ACC112 (cell line): ENCODE results near the gene PTPRM.

ENCODE experiments used
- H2AFZ ChIP-seq: fragments of 200-600 bp; sonication (generic); one replicate; pipeline ENCODE4 v1.6.0; 2017; ENCODE audit warnings: antibody characterized with exemption, low read length; ENCODE audit not compliant: unreplicated experiment
- H3K27ac ChIP-seq: fragments of 200-600 bp; sonication (generic); 2 replicates; pipeline ENCODE4 v1.5.1; 2014; ENCODE audit warnings: low read depth, mild to moderate bottlenecking, antibody characterized with exemption, low read length, moderate library complexity
- H3K27me3 ChIP-seq: fragments of 200-600 bp; sonication (generic); 2 replicates; pipeline ENCODE4 v1.6.1; 2014; ENCODE audit warnings: mild to moderate bottlenecking, antibody characterized with exemption, low read length, moderate library complexity, mixed read lengths; ENCODE audit not compliant: insufficient read depth
- H3K36me3 ChIP-seq: fragments of 200-600 bp; sonication (generic); 2 replicates; pipeline ENCODE4 v1.6.1; 2016; ENCODE audit warnings: mild to moderate bottlenecking, antibody characterized with exemption, low read length, moderate library complexity, mixed read lengths; ENCODE audit not compliant: insufficient read depth
- H3K4me1 ChIP-seq: fragments of 200-600 bp; sonication (generic); one replicate; pipeline ENCODE4 v1.6.1; 2016; ENCODE audit warnings: low read length, mixed read lengths; ENCODE audit not compliant: insufficient read depth, unreplicated experiment, control insufficient read depth
- H3K4me3 ChIP-seq: fragments of 200-600 bp; sonication (generic); 2 replicates; pipeline ENCODE4 v1.5.1; 2014; ENCODE audit warnings: mild to moderate bottlenecking, low read depth, low read length
- H3K79me2 ChIP-seq: fragments of 200-600 bp; sonication (generic); one replicate; pipeline ENCODE4 v1.6.0; 2016; ENCODE audit warnings: low read length; ENCODE audit not compliant: control insufficient read depth, unreplicated experiment, insufficient read depth

The PTPRM gene

DNA sequence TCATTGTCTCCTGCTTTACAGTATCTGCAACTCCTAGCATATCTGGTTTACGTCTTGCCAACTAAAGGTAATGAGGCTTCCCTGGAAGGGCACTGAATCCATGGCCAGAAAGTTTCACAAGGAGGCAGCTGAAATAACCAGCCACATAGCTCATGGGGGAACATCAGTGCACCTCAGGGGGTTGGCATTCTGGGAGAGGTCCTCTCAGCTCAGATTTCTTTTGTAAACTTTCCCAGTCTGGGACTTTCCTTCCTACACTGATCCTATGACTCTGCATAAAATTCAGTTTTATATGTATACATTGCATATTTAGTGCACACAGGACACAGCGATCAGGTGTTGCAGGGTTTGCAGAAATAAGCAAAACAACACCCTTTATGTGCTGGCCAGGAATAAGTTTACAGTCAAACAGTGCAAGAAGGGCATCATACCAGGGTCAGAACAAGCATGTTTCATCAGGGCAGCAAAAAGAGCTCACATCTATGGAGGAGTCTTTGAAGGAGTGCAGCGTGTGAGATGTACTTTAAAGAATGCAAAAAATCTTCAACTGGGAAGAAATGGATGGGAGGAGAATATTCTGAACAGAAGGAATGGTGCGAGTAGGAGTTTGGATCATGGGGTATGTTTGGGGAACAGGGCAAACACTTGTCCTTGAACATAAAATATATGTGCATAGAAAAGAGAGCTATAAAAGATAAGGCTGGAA lies 801.5 kb downstream of the PTPRM start:
- H3K79me2 ChIP-seq, result no peaks in the 10 kb centered on the region
- H3K4me3 ChIP-seq, result no peak overlapping the region
- H3K27ac ChIP-seq, result no peak overlapping the region
- peaks cover 16% of the 10 kb centered on the region for H3K4me1 ChIP-seq
- H3K36me3 ChIP-seq, result no peaks in the 10 kb centered on the region
- H3K27me3 ChIP-seq, result no peaks in the 10 kb centered on the region
- no peak overlapping the region for H2AFZ ChIP-seq

DNA sequence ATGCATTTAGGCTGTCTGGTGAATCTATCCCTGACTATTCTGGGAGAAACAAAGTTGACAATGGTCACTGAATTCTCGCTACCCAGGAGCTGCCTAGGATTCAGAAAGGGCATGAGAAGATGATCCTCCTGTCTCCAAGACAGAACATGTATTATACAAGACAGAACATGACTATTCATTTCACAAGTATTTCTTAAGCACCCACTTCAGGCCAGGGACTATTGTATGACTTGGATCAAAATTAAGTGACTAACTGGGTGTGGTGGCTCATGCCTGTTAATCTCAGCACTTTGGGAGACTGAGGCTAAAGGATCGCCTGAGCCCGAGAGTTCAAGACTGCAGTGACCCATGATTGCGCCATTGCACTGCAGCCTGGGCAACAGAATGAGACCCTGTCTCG lies 806.4 kb downstream of the PTPRM start:
- peaks cover 20% of the 10 kb centered on the region for H3K4me1 ChIP-seq
- no peaks in the 10 kb centered on the region for H3K27me3 ChIP-seq
- H3K27ac ChIP-seq, result peak overlapping the region; percentile 36
- no peak overlapping the region for H3K4me3 ChIP-seq
- H3K36me3 ChIP-seq, result no peaks in the 10 kb centered on the region
- H2AFZ ChIP-seq, result no peak overlapping the region
- no peaks in the 10 kb centered on the region for H3K79me2 ChIP-seq

DNA sequence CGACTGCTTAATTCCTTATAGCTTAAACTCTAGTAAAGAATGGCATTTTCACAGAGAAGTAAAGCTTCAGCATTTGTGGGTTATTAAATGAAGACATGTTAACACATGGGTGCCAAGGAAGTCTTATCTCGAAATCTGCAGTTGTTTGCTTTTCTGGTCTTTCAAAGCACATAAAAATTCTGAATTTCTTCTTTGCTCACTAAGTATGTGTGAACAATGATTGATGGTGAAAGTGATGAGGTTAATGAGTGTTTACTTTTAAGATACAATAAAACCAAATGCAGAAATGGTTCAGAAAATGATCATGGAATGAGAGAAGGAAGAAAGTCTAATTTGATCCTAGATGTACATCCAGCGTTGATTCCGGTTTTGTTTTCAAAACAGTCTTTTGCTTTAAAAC lies 807.6 kb downstream of the PTPRM start:
- Histone ChIP-seq H3K27ac (no peak overlapping the region), H3K4me1 (peaks cover 20% of the 10 kb centered on the region), H2AFZ (no peak overlapping the region), H3K79me2 (no peaks in the 10 kb centered on the region), H3K4me3 (no peak overlapping the region), H3K27me3 (no peaks in the 10 kb centered on the region), H3K36me3 (no peaks in the 10 kb centered on the region)

DNA sequence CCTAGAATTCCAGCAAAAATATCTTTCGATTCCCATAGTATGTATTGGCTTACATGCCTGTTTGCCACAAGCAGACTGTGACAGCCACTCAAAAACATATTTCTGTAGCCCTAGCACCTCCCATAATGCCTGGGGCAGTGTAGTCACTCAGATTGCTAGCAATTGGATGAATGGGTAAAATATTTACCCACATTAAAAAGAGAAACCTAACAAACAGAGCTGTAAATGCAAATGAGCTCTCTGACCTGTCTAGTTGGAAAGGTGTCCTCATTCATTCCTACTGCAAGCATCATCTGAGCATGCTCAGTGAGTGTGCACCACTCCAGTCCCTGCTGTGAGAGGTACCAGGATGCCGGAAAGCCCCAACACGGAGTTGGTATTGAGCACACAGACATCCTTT lies 808.1 kb downstream of the PTPRM start:
- Histone ChIP-seq H3K27ac (no peak overlapping the region), H2AFZ (no peak overlapping the region), H3K4me3 (no peak overlapping the region), H3K27me3 (no peaks in the 10 kb centered on the region), H3K79me2 (no peaks in the 10 kb centered on the region), H3K36me3 (no peaks in the 10 kb centered on the region), H3K4me1 (peaks cover 20% of the 10 kb centered on the region)

DNA sequence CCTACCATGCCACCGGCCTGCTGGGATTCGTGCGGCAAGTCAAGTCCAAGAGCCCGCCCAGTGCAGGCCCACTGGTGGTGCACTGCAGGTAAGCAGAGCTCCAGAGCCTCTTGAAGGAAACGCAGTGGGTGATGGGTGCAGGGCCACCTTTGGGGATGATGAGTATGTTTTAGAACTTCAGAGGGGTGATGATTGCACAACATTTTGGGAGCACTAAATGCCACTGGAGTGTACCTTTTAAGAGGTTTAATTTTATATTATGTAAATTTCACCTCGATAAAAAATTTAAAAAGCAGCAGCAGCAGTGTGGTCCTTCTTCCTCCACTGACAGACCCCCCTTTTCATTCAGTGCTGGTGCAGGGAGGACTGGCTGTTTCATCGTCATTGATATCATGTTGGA lies 809.0 kb downstream of the PTPRM start:
- peaks cover 15% of the 10 kb centered on the region for H3K4me1 ChIP-seq
- no peaks in the 10 kb centered on the region for H3K79me2 ChIP-seq
- H3K4me3 ChIP-seq, result no peak overlapping the region
- no peaks in the 10 kb centered on the region for H3K27me3 ChIP-seq
- no peak overlapping the region for H2AFZ ChIP-seq
- no peaks in the 10 kb centered on the region for H3K36me3 ChIP-seq
- H3K27ac ChIP-seq, result no peak overlapping the region

DNA sequence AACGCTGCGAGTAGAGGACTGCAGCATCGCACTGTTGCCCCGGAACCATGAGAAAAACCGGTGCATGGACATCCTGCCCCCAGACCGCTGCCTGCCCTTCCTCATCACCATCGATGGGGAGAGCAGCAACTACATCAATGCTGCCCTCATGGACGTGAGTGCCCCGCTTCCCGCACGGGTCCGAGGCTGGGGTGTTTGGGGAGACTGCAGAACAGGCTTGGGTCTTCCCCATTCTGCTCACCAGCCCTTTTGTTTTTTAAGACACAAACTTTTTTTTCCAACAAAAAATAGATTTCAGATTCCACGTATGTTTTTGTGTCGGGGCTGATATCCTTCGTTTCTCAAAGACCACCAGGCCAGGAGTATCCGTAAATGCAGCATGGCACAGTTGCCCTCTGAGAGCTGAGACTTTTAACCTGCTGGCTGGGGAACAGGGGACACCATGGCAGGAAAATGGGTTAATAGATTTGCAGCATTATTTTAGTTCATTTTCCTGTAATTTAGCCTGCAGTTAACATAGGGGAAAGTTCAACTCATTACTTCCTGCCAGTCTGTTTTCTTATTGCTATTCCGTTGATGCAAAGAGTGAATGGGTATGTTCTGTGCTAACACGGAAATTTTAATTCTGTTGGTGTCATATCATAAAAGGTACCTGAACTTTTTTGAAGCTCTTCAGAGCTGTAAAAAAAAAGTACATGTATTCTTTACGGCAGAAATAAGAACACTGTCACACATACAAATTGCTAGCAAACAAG lies 812.2 kb downstream of the PTPRM start:
- no peak overlapping the region for H3K27ac ChIP-seq
- H2AFZ ChIP-seq, result no peak overlapping the region
- no peaks in the 10 kb centered on the region for H3K27me3 ChIP-seq
- no peaks in the 10 kb centered on the region for H3K4me1 ChIP-seq
- H3K79me2 ChIP-seq, result no peaks in the 10 kb centered on the region
- H3K36me3 ChIP-seq, result no peaks in the 10 kb centered on the region
- H3K4me3 ChIP-seq, result no peak overlapping the region

DNA sequence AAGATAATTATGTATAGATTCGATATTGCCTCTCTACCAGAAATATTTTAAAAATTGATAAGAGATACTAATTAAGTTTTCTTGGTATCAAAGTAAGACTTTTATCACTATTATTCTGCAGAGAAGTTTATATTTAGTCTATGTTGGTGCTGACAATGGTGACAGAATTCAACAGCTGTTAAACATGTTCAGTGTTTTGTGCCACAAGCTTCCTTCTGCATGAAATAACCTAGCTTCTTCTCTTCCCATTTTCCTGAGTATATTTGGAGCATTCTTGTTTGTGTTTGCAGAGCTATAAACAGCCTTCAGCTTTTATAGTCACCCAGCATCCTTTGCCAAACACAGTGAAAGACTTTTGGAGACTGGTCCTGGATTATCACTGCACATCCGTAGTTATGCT lies 812.9 kb downstream of the PTPRM start:
- Histone ChIP-seq H3K36me3 (no peaks in the 10 kb centered on the region), H3K4me3 (no peak overlapping the region), H3K27me3 (no peaks in the 10 kb centered on the region), H3K4me1 (no peaks in the 10 kb centered on the region), H3K79me2 (no peaks in the 10 kb centered on the region), H2AFZ (no peak overlapping the region), H3K27ac (no peak overlapping the region)

DNA sequence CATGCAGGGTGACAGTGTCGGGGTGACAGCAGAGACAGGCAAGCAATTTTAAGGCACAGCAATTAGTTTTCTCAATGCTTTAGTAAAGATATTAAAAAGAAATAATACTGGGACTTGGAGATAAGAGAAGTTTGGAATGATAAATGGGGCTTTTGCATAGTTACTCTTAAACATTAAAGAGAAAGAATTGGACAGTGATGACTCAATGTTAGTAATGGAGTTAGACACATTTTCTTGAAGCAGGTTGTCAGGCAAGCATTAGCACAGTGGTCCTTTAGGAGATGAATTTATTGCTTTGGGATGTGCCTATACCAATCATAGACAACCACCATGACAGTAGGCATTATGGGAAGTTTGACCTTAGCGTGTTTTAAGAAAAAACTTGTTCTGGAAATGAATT lies 813.8 kb downstream of the PTPRM start:
- H3K27ac ChIP-seq, result no peak overlapping the region
- H3K79me2 ChIP-seq, result no peaks in the 10 kb centered on the region
- no peaks in the 10 kb centered on the region for H3K36me3 ChIP-seq
- no peak overlapping the region for H2AFZ ChIP-seq
- no peak overlapping the region for H3K4me3 ChIP-seq
- no peaks in the 10 kb centered on the region for H3K27me3 ChIP-seq
- no peaks in the 10 kb centered on the region for H3K4me1 ChIP-seq

DNA sequence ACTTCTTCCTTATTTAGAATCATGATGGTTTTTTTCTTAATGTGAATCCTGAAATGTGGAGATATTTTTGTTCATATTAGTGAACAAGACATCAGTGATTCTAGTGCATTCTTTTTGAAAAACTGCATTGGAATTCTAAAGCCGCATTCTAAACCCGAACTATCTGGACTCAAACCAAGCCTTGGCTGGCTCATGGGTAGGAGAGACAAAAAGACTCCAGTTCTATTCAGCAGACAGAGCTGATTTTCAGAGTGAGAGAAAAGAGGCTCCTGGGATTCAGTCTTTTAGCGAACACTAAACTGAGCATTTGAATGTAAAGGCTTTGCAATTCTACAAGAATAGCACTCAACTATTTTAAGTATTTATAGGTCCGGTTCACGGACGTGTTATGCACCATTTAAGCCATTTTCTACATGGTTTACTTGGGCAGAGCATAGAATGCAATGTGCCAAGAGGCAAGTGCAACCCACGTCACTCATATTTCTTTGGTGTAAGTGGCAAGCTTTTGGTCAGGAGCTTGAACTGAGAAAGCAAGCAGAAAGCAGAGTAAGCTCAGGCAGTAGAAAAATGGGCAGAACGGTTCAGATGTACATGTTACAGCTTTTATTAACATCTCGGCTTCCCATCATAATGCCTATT lies 814.8 kb downstream of the PTPRM start:
- H3K4me3 ChIP-seq, result no peak overlapping the region
- H3K27me3 ChIP-seq, result no peaks in the 10 kb centered on the region
- no peak overlapping the region for H2AFZ ChIP-seq
- no peaks in the 10 kb centered on the region for H3K79me2 ChIP-seq
- no peaks in the 10 kb centered on the region for H3K4me1 ChIP-seq
- no peaks in the 10 kb centered on the region for H3K36me3 ChIP-seq
- H3K27ac ChIP-seq, result no peak overlapping the region

DNA sequence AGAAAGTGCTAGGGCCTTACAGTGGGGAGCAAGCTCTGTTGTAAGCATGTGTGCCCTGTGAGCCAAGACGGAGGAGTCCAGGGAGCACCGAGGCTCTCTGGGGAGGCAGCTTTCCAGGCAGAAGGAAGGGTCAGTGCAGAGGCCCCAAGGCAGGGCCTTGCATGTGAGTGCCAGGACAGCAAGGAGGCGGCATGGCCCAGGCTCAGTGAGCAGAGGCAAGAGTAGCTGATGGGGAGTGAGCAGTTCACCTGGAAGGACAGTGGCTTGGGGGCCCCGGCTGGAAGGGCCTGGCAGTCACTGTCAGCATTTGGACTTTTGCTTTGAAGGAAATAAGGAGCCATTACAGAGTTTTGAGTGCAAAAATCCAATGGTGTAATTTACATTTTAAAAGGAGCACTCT lies 818.3 kb downstream of the PTPRM start:
- Histone ChIP-seq H3K36me3 (no peaks in the 10 kb centered on the region), H3K4me1 (no peaks in the 10 kb centered on the region), H2AFZ (no peak overlapping the region), H3K27me3 (no peaks in the 10 kb centered on the region), H3K79me2 (no peaks in the 10 kb centered on the region), H3K27ac (no peak overlapping the region), H3K4me3 (no peak overlapping the region)
